ENCODE results near the gene GLS. TPM values are rescaled to one million over a fixed set of nuclear protein-coding genes. Genes with fewer than 3 reads are reported as not detected.

The GLS gene
- total RNA-seq, 2 donors from 2014 or later: 50.5 to 72.3 TPM

- H3K9ac ChIP-seq (ENCODE audit: low read depth in 2 of 2, low read length in 2 of 2): no peak overlapping the region
- DNase-seq: no peak
- no peak for TF ChIP-seq CTCF (IDR thresholded peaks at IDR 0.05)
- intact Hi-C loops (cut with DNase I): no loop called here
- no peaks in the 10 kb centered on the region for H3K36me3 ChIP-seq
- no peaks in the 10 kb centered on the region for H3K4me1 ChIP-seq
- H3K27me3 ChIP-seq: no peaks in the 10 kb centered on the region
- no peak overlapping the region for H3K27ac ChIP-seq
- no peaks in the 10 kb centered on the region for H3K9me3 ChIP-seq
- H3K4me3 ChIP-seq: no peak overlapping the region
These were observed 85.1 kb downstream of the GLS start for GRCh38 chr2:190965580-190966222.

- no peaks in the 10 kb centered on the region for H3K4me1 ChIP-seq
- no peak for TF ChIP-seq CTCF (IDR thresholded peaks at IDR 0.05)
- no peak for DNase-seq
- no peaks in the 10 kb centered on the region for H3K27me3 ChIP-seq
- no peak overlapping the region for H3K27ac ChIP-seq
- H3K9me3 ChIP-seq: no peaks in the 10 kb centered on the region
- no peak overlapping the region for H3K9ac ChIP-seq (ENCODE audit: low read depth in 2 of 2, low read length in 2 of 2)
- no peak overlapping the region for H3K4me3 ChIP-seq
- H3K36me3 ChIP-seq: peaks cover 8% of the 10 kb centered on the region
- intact Hi-C loops (cut with DNase I): no loop called here
These were observed 87.9 kb downstream of the GLS start for GRCh38 chr2:190968522-190968921.

DNA sequence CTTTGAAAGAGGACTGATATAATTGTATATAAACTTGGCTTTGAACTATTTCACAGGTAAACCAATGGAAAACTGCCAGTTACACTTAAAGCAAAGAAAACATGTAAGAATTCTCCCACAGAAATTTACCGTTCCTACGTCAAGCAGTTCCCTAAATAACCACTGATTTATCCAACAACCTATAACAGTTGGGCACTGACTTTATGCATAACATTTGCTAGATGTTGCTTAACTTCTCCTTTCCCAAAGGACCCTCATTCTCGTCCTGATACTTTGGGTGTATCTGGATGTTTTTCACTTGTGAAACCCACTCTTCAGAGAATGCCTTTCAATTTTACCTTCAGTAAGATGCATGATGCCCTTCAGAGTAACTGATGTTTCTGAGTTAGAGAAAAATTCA, 89.5 kb downstream of the GLS start:
- TF ChIP-seq CTCF (IDR thresholded peaks at IDR 0.05): no peak
- no peak overlapping the region for H3K27ac ChIP-seq

GRCh38 chr2:190970873-190971506, 90.4 kb downstream of the GLS start:
- intact Hi-C loops (cut with DNase I): no loop called here
- TF ChIP-seq CTCF (IDR thresholded peaks at IDR 0.05): no peak
- Histone ChIP-seq H3K27me3 (no peaks in the 10 kb centered on the region), H3K4me1 (no peaks in the 10 kb centered on the region), H3K36me3 (peaks cover 28% of the 10 kb centered on the region), H3K9me3 (no peaks in the 10 kb centered on the region), H3K4me3 (no peak overlapping the region), H3K27ac (no peak overlapping the region), H3K9ac (ENCODE audit: low read depth in 2 of 2, low read length in 2 of 2) (no peak overlapping the region)
- no peak for DNase-seq

More for the DNA sequence above, 89.5 kb downstream of the GLS start:
- H3K4me3 ChIP-seq: no peak overlapping the region
- H3K36me3 ChIP-seq: peaks cover 20% of the 10 kb centered on the region
- H3K9ac ChIP-seq (ENCODE audit: low read depth in 2 of 2, low read length in 2 of 2): no peak overlapping the region
- intact Hi-C loops (cut with DNase I): no loop called here
- H3K9me3 ChIP-seq: no peaks in the 10 kb centered on the region
- DNase-seq: no peak
- H3K4me1 ChIP-seq: no peaks in the 10 kb centered on the region
- no peaks in the 10 kb centered on the region for H3K27me3 ChIP-seq

GRCh38 chr2:190972213-190972612, 91.6 kb downstream of the GLS start:
- no peak for DNase-seq
- no peaks in the 10 kb centered on the region for H3K4me1 ChIP-seq

More at GRCh38 chr2:190972213-190972612, 91.6 kb downstream of the GLS start:
- Histone ChIP-seq H3K9ac (ENCODE audit: low read depth in 2 of 2, low read length in 2 of 2) (no peak overlapping the region), H3K36me3 (peaks cover 34% of the 10 kb centered on the region), H3K9me3 (no peaks in the 10 kb centered on the region), H3K27me3 (no peaks in the 10 kb centered on the region), H3K4me3 (no peak overlapping the region), H3K27ac (no peak overlapping the region)
- no peak for TF ChIP-seq CTCF (IDR thresholded peaks at IDR 0.05)
- intact Hi-C loops (cut with DNase I): no loop called here
